Stimulated activated CD4-positive, alpha-beta T cell treated with anti-CD3 and anti-CD28 coated beads, Interleukin-2, amount 100 ng/mL, for 24 hours (primary cell): ENCODE measurements around the gene PHB1.
"Not testable (repeated sequence)": the region's sequence is repeated elsewhere in the genome, so short reads cannot be mapped to it uniquely, and the experiment has no call there.

Experiments
- DNase-seq, 2 donors: peaks; one replicate each; pipeline ENCODE4 v3.0.0-alpha.2; 2020

The PHB1 gene

GRCh38 chr17:49403514-49404289 is 11.0 kb downstream of the PHB1 start:
- DNase-seq: no peak

- DNase-seq: no peak
Observed at GRCh38 chr17:49402706-49403105, 12.0 kb downstream of the PHB1 start.

GRCh38 chr17:49401971-49402611 is 12.6 kb downstream of the PHB1 start:
- no peak for DNase-seq

- DNase-seq: no peak
Observed at GRCh38 chr17:49399995-49400394, 14.7 kb downstream of the PHB1 start.

- DNase-seq: no peak
Observed at GRCh38 chr17:49397586-49397985, 17.1 kb downstream of the PHB1 start.

GRCh38 chr17:49393491-49394255 is 21.0 kb downstream of the PHB1 start:
- no peak for DNase-seq

- no peak for DNase-seq
Observed at GRCh38 chr17:49390548-49391324, 23.9 kb downstream of the PHB1 start.

- not testable (repeated sequence) for DNase-seq
Observed at GRCh38 chr17:49389514-49390347, 25.0 kb downstream of the PHB1 start.

- no peak for DNase-seq
Observed at GRCh38 chr17:49388692-49389513, 25.8 kb downstream of the PHB1 start.

- no peak for DNase-seq
Observed at GRCh38 chr17:49388290-49388640, 26.4 kb downstream of the PHB1 start.

GRCh38 chr17:49387498-49388289 is 27.0 kb downstream of the PHB1 start:
- DNase-seq: no peak

- DNase-seq: no peak
Observed at GRCh38 chr17:49386373-49386772, 28.3 kb downstream of the PHB1 start.

- no peak for DNase-seq
Observed at GRCh38 chr17:49384951-49385350, 29.7 kb downstream of the PHB1 start.

- no peak for DNase-seq
Observed at GRCh38 chr17:49383060-49383459, 31.6 kb downstream of the PHB1 start.

GRCh38 chr17:49382556-49382955 is 32.1 kb downstream of the PHB1 start:
- no peak for DNase-seq

- DNase-seq: no peak
Observed at GRCh38 chr17:49381793-49382192, 32.9 kb downstream of the PHB1 start.

- no peak for DNase-seq
Observed at GRCh38 chr17:49381033-49381432, 33.6 kb downstream of the PHB1 start.

- DNase-seq: no peak
Observed at GRCh38 chr17:49379926-49380325, 34.8 kb downstream of the PHB1 start.

GRCh38 chr17:49378311-49378710 is 36.4 kb downstream of the PHB1 start:
- DNase-seq: no peak

- DNase-seq: no peak
Observed at GRCh38 chr17:49375544-49375943, 39.1 kb downstream of the PHB1 start.
